Endodermal cell (in vitro differentiated cells): ENCODE measurements around the gene ZDHHC16. TPM values are rescaled to one million over a fixed set of nuclear protein-coding genes. Genes with fewer than 3 reads are reported as not detected.
"Not testable (repeated sequence)": the region's sequence is repeated elsewhere in the genome, so short reads cannot be mapped to it uniquely, and the experiment has no call there.

ENCODE experiments used
- DNase-seq: peaks from one replicate; pipeline ENCODE4 v3.0.0-alpha.2; 2017
- H3K27ac ChIP-seq: 2 replicates; pipeline ENCODE4 v1.5.1; 2013; ENCODE audit warnings: mild to moderate bottlenecking, low read depth, low read length, moderate library complexity
- H3K27me3 ChIP-seq: 2 replicates; pipeline ENCODE4 v1.6.1; 2013; ENCODE audit warnings: mild to moderate bottlenecking, low read length, moderate library complexity; ENCODE audit not compliant: insufficient read depth, control insufficient read depth, poor library complexity, severe bottlenecking
- H3K36me3 ChIP-seq: 2 replicates; pipeline ENCODE4 v1.7.0; 2013; ENCODE audit warnings: mild to moderate bottlenecking, low read length, moderate library complexity; ENCODE audit not compliant: control insufficient read depth, insufficient read depth
- H3K4me1 ChIP-seq: one replicate; pipeline ENCODE4 v1.7.0; 2013; ENCODE audit warnings: low read length; ENCODE audit not compliant: control insufficient read depth, insufficient read depth
- H3K4me3 ChIP-seq: 2 replicates; pipeline ENCODE4 v1.5.1; 2013; ENCODE audit warnings: mild to moderate bottlenecking, low read length, moderate library complexity
- H3K9ac ChIP-seq: 2 replicates; pipeline ENCODE4 v1.6.1; 2013; ENCODE audit warnings: mild to moderate bottlenecking, low read length, moderate library complexity; ENCODE audit not compliant: poor library complexity, severe bottlenecking; ENCODE audit errors: extremely low read depth
- H3K9me3 ChIP-seq: 2 replicates; pipeline ENCODE4 v1.6.1; 2013; ENCODE audit warnings: mild to moderate bottlenecking, low read length, moderate library complexity; ENCODE audit not compliant: control insufficient read depth
- H3K27ac Mint-ChIP-seq: 2 replicates; pipeline ENCODE4 v1.8.0; 2020; ENCODE audit warnings: mixed read lengths
- H3K27me3 Mint-ChIP-seq: 2 replicates; pipeline ENCODE4 v1.8.0; 2021; ENCODE audit warnings: mild to moderate bottlenecking, mixed read lengths; ENCODE audit not compliant: insufficient read depth
- H3K36me3 Mint-ChIP-seq: 2 replicates; pipeline ENCODE4 v1.8.0; 2020; ENCODE audit warnings: low read depth, mixed read lengths
- H3K4me1 Mint-ChIP-seq: 2 replicates; pipeline ENCODE4 v1.8.0; 2020; ENCODE audit warnings: mixed read lengths
- H3K4me3 Mint-ChIP-seq: 2 replicates; pipeline ENCODE4 v1.8.0; 2020; ENCODE audit warnings: mild to moderate bottlenecking, moderate library complexity, mixed read lengths
- H3K9me3 Mint-ChIP-seq: 2 replicates; pipeline ENCODE4 v1.8.0; 2020; ENCODE audit warnings: mild to moderate bottlenecking, mixed read lengths
- WGBS, 2 experiments: methylation state at CpG; one replicate each; pipeline versions ENCODE4 v1.1.5 to v1.1.7; 2013; ENCODE audit warnings: missing lambda C conversion rate in 2 of 2, mixed read lengths in 1 of 2; ENCODE audit not compliant: insufficient coverage in 1 of 2, insufficient read length in 1 of 2; 5-methylcytosine and 5-hydroxymethylcytosine counted together
- total RNA-seq, 2 donors: library from RNA; stranded (reverse); fragmentation: NEBNext Ultra II Directional in 1 of 2; extraction: Animal tissue kit (Norgen Biotek cat#: 25700) in 1 of 2; gene quantifications; 2 replicates in 1 of 2; 3 replicates in 1 of 2; pipeline ENCODE4 v1.2.1, GENCODE V29; 2021
- TF ChIP-seq, protein P1 (sequence below): fragments of 200-600 bp; sonication (generic); conservative IDR thresholded peaks from 2 replicates; pipeline ENCODE4 v1.5.0; 2021; ENCODE audit warnings: antibody characterized with exemption, mild to moderate bottlenecking

The ZDHHC16 gene
- total RNA-seq, 2 donors from 2014 or later = 44.5 to 53.6 TPM

DNA sequence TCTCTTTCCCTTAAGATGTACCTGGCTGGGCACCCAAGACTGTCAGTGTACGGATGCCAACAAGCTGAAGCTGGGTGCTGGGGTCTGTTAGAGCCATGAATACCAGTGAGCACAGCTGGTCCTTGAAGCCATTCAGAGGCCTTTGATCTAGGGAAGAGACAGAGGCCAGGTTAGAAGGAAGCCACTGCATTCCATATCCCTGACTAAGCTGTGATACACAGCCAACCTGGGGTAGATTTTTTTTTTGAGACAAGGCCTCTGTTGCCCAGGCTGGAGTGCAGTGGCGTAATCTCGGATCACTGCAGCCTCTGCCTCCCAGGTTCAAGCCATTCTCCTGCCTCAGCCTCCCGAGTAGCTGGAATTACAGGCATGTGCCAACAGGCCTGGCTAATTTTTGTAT is 20.8 kb downstream of the ZDHHC16 start:
- H3K27me3 ChIP-seq = no peaks in the 10 kb centered on the region
- H3K4me3 Mint-ChIP-seq = no peak overlapping the region
- peaks cover 6% of the 10 kb centered on the region for H3K4me1 ChIP-seq
- H3K9me3 ChIP-seq = no peaks in the 10 kb centered on the region
- no peaks in the 10 kb centered on the region for H3K27me3 Mint-ChIP-seq
- no peaks in the 10 kb centered on the region for H3K4me1 Mint-ChIP-seq
- peaks cover 68% of the 10 kb centered on the region for H3K36me3 Mint-ChIP-seq
- no peak overlapping the region for H3K4me3 ChIP-seq
- DNase-seq = no peak
- no peaks in the 10 kb centered on the region for H3K9me3 Mint-ChIP-seq
- peaks cover 89% of the 10 kb centered on the region for H3K36me3 ChIP-seq
- no peak overlapping the region for H3K27ac ChIP-seq
- 95 to 100% methylated on average over 2 to 4 of the region's 4 CpGs for WGBS, 2 experiments
- TF ChIP-seq, protein P1, sequence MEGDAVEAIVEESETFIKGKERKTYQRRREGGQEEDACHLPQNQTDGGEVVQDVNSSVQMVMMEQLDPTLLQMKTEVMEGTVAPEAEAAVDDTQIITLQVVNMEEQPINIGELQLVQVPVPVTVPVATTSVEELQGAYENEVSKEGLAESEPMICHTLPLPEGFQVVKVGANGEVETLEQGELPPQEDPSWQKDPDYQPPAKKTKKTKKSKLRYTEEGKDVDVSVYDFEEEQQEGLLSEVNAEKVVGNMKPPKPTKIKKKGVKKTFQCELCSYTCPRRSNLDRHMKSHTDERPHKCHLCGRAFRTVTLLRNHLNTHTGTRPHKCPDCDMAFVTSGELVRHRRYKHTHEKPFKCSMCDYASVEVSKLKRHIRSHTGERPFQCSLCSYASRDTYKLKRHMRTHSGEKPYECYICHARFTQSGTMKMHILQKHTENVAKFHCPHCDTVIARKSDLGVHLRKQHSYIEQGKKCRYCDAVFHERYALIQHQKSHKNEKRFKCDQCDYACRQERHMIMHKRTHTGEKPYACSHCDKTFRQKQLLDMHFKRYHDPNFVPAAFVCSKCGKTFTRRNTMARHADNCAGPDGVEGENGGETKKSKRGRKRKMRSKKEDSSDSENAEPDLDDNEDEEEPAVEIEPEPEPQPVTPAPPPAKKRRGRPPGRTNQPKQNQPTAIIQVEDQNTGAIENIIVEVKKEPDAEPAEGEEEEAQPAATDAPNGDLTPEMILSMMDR = no peak
- H3K9ac ChIP-seq = no peak overlapping the region
- no peak overlapping the region for H3K27ac Mint-ChIP-seq

GRCh38 chr10:97468162-97468561 is 22.2 kb downstream of the ZDHHC16 start:
- TF ChIP-seq, protein P1 = no peak
- DNase-seq = no peak
- Mint-ChIP-seq H3K27me3 (no peaks in the 10 kb centered on the region), H3K9me3 (no peaks in the 10 kb centered on the region), H3K4me1 (no peaks in the 10 kb centered on the region), H3K4me3 (no peak overlapping the region), H3K36me3 (peaks cover 59% of the 10 kb centered on the region), H3K27ac (peak overlapping the region; percentile 55)
- Histone ChIP-seq H3K36me3 (peaks cover 82% of the 10 kb centered on the region), H3K4me1 (peaks cover 6% of the 10 kb centered on the region), H3K9me3 (no peaks in the 10 kb centered on the region), H3K9ac (no peak overlapping the region), H3K27ac (no peak overlapping the region), H3K4me3 (no peak overlapping the region), H3K27me3 (no peaks in the 10 kb centered on the region)
- WGBS, 2 experiments = 92% methylated on average over 3 of the region's 3 CpGs

- not testable (repeated sequence) for H3K9me3 Mint-ChIP-seq, H3K27ac ChIP-seq, H3K4me3 ChIP-seq, H3K9ac ChIP-seq, H3K27me3 Mint-ChIP-seq, H3K4me1 Mint-ChIP-seq, H3K9me3 ChIP-seq, H3K4me1 ChIP-seq, H3K4me3 Mint-ChIP-seq, H3K27me3 ChIP-seq, DNase-seq
- Mint-ChIP-seq H3K36me3 (peaks cover 61% of the 10 kb centered on the region), H3K27ac (peak overlapping the region; percentile 55)
- WGBS, 2 experiments = 86 to 97% methylated on average over 12 of the region's 12 CpGs
- peaks cover 83% of the 10 kb centered on the region for H3K36me3 ChIP-seq
These were observed 22.8 kb downstream of the ZDHHC16 start for GRCh38 chr10:97468781-97469180.

DNA sequence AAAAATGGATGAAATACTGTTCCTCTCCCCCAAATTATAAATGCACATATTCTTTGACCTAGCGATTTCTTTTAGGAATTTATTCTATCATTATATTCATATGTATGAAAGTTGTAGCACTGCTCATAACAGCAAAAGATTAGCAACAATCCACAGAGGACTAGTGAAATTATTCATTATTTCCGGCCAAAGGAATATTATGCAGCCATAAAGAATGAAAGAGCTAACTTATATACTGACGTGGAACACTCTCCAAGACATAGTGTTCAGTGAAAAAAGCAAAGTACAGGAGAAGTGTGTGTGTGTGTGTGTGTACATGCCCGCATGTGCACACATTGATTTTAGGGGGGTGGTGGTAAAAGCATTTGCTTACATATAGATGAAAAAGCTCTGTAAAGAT is 28.9 kb downstream of the ZDHHC16 start:
- no peak overlapping the region for H3K4me3 ChIP-seq
- peaks cover 85% of the 10 kb centered on the region for H3K36me3 ChIP-seq
- Mint-ChIP-seq H3K9me3 (no peaks in the 10 kb centered on the region), H3K36me3 (peaks cover 66% of the 10 kb centered on the region), H3K4me1 (no peaks in the 10 kb centered on the region), H3K27ac (no peak overlapping the region), H3K4me3 (no peak overlapping the region), H3K27me3 (no peaks in the 10 kb centered on the region)
- no peak overlapping the region for H3K27ac ChIP-seq
- H3K9me3 ChIP-seq = no peaks in the 10 kb centered on the region
- DNase-seq = no peak
- 100% methylated on average over 2 to 3 of the region's 4 CpGs for WGBS, 2 experiments
- H3K9ac ChIP-seq = no peak overlapping the region
- no peaks in the 10 kb centered on the region for H3K4me1 ChIP-seq
- TF ChIP-seq, protein P1 = no peak
- no peaks in the 10 kb centered on the region for H3K27me3 ChIP-seq
